ENCODE data around the gene MEFV. TPM values are rescaled to one million over a fixed set of nuclear protein-coding genes. Genes with fewer than 3 reads are reported as not detected.
A peak's percentile ranks its signal among the peaks of the same experiment; 100 is the strongest.

MEFV gene
- total and polyA plus RNA-seq, 2 of the 13 experiments (the other 11 are each of a cell fraction or from before 2014, with no cell fraction given): 0.22 TPM; not detected in 1

DNA sequence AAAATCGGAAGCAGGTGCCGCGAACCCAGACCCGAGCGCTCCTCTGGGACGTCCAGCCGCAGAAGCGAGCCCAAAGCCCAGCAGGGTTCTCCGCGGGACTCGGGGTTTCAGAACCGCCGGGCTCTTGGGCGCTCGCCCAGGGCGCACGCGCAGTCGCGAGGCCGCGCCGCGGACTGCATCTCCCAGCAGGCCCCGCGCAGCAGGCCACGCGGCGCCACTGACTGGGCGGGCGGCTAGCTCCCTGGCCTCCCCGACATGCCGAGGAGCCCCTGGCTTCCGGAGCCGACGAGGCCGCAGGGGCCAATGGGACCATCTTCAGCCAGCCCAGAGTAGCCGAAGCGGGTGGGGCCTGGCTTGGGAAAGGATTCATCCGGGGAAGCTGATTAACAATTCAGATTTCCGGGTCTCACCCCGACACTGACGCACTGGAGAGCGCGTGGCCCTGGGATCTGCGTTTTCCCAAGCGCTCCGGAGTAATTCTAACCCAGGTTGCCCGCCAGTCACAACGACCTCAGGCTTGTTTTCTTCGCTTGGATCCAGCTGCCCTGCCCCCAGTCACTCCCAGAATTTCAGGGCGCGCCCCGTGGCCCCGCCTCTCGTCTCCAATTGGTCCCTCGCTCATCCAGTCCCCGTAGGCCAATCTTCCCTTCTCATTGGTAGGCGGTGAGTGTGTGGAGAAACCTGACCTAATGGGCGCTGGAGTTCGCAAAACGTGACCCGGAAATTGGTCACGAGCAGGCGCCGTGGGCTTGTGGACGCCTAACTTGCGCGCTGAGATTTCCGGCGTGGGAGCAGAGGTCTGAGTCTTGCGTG, 26.5 kb upstream of the MEFV start, which contains the start of gene ZNF263 (continued):
- TF ChIP-seq, protein P1, sequence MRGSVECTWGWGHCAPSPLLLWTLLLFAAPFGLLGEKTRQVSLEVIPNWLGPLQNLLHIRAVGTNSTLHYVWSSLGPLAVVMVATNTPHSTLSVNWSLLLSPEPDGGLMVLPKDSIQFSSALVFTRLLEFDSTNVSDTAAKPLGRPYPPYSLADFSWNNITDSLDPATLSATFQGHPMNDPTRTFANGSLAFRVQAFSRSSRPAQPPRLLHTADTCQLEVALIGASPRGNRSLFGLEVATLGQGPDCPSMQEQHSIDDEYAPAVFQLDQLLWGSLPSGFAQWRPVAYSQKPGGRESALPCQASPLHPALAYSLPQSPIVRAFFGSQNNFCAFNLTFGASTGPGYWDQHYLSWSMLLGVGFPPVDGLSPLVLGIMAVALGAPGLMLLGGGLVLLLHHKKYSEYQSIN (CRISPR knock-in tag; IDR thresholded peaks at IDR 0.05; ENCODE audit: borderline replicate concordance): no peak
- no peak for TF ChIP-seq FOXP1 (IDR thresholded peaks at IDR 0.05)
- TF ChIP-seq FOXP1 (CRISPR knock-in tag; IDR thresholded peaks at IDR 0.05): peak; percentile 36; the same call in 1 of the 2 replicates
- TF ChIP-seq, protein P2, sequence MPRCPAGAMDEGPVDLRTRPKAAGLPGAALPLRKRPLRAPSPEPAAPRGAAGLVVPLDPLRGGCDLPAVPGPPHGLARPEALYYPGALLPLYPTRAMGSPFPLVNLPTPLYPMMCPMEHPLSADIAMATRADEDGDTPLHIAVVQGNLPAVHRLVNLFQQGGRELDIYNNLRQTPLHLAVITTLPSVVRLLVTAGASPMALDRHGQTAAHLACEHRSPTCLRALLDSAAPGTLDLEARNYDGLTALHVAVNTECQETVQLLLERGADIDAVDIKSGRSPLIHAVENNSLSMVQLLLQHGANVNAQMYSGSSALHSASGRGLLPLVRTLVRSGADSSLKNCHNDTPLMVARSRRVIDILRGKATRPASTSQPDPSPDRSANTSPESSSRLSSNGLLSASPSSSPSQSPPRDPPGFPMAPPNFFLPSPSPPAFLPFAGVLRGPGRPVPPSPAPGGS (CRISPR knock-in tag; IDR thresholded peaks at IDR 0.05): peak; percentile 11; the same call in 1 of the 2 replicates
- no peak for TF ChIP-seq ARHGAP35 (CRISPR knock-in tag; IDR thresholded peaks at IDR 0.05; ENCODE audit: borderline replicate concordance)
- TF ChIP-seq, protein P3, sequence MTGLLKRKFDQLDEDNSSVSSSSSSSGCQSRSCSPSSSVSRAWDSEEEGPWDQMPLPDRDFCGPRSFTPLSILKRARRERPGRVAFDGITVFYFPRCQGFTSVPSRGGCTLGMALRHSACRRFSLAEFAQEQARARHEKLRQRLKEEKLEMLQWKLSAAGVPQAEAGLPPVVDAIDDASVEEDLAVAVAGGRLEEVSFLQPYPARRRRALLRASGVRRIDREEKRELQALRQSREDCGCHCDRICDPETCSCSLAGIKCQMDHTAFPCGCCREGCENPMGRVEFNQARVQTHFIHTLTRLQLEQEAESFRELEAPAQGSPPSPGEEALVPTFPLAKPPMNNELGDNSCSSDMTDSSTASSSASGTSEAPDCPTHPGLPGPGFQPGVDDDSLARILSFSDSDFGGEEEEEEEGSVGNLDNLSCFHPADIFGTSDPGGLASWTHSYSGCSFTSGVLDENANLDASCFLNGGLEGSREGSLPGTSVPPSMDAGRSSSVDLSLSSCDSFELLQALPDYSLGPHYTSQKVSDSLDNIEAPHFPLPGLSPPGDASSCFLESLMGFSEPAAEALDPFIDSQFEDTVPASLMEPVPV (CRISPR knock-in tag; IDR thresholded peaks at IDR 0.05): peak; percentile 76
- TF ChIP-seq U2AF2 (IDR thresholded peaks at IDR 0.05; ENCODE audit: low read depth, low read length): peak; percentile 72; the same call in 1 of the 2 replicates
- 0 out of 2 replicates have a peak, but pooled peaks have one; percentile 4 for TF ChIP-seq SATB2 (CRISPR knock-in tag; IDR thresholded peaks at IDR 0.05)
- TF ChIP-seq TAF15 (IDR thresholded peaks at IDR 0.05; ENCODE audit: low read depth, low read length, poor library complexity, severe bottlenecking): peak; percentile 4
- peak; percentile 52 for TF ChIP-seq ZNF264 (CRISPR knock-in tag; IDR thresholded peaks at IDR 0.05)
- TF ChIP-seq SP4 (CRISPR knock-in tag; IDR thresholded peaks at IDR 0.05): peak; percentile 73
- TF ChIP-seq, protein P4, sequence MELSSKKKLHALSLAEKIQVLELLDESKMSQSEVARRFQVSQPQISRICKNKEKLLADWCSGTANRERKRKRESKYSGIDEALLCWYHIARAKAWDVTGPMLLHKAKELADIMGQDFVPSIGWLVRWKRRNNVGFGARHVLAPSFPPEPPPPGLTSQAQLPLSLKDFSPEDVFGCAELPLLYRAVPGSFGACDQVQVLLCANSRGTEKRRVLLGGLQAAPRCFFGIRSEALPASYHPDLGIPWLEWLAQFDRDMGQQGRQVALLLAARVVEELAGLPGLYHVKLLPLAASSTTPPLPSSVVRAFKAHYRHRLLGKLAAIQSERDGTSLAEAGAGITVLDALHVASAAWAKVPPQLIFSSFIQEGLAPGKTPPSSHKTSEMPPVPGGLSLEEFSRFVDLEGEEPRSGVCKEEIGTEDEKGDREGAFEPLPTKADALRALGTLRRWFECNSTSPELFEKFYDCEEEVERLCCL (CRISPR knock-in tag; IDR thresholded peaks at IDR 0.05; ENCODE audit: borderline replicate concordance): no peak
- peak; percentile 89 for TF ChIP-seq KDM5B (CRISPR knock-in tag; IDR thresholded peaks at IDR 0.05; ENCODE audit: borderline replicate concordance)
- TF ChIP-seq ZNF501 (CRISPR knock-in tag; IDR thresholded peaks at IDR 0.05): peak; percentile 93
- TF ChIP-seq ELF3 (CRISPR knock-in tag; IDR thresholded peaks at IDR 0.05): peak; percentile 74
- TF ChIP-seq PCBP1 (IDR thresholded peaks at IDR 0.05; ENCODE audit: borderline replicate concordance, low read depth, low read length): 0 out of 2 replicates have a peak, but pooled peaks have one; percentile 81
- peak; percentile 73; the same call in 1 of the 2 replicates for TF ChIP-seq KMT2B (CRISPR knock-in tag; IDR thresholded peaks at IDR 0.05)
- no peak; the same call in 1 of the 2 replicates for TF ChIP-seq HOXD1 (CRISPR knock-in tag; IDR thresholded peaks at IDR 0.05)
- no peak for TF ChIP-seq MBD4 (IDR thresholded peaks at IDR 0.05; ENCODE audit: borderline replicate concordance, low read length)
- no peak; the same call in 1 of the 2 replicates for TF ChIP-seq ZFP82 (CRISPR knock-in tag; IDR thresholded peaks at IDR 0.05; ENCODE audit: borderline replicate concordance)
- TF ChIP-seq PRPF4 (IDR thresholded peaks at IDR 0.05; ENCODE audit: low read depth, low read length, poor library complexity, severe bottlenecking): no peak
- TF ChIP-seq KMT2A (CRISPR knock-in tag; IDR thresholded peaks at IDR 0.05): peak; percentile 62; the same call in 1 of the 2 replicates
- no peak for TF ChIP-seq ZNF431 (CRISPR knock-in tag; IDR thresholded peaks at IDR 0.05; ENCODE audit: borderline replicate concordance, low read depth)
- no peak for TF ChIP-seq SMAD9 (CRISPR knock-in tag; IDR thresholded peaks at IDR 0.05)
- TF ChIP-seq SMC3 (IDR thresholded peaks at IDR 0.05; ENCODE audit: low read length): no peak
